Mesendoderm (in vitro differentiated cells): Measurements from ENCODE around the gene COX4I2.
A peak's percentile ranks its signal among the peaks of the same experiment; 100 is the strongest.

Source experiments
- DNase-seq: peaks from one replicate; pipeline ENCODE4 v3.0.0; 2013
- H2AK5ac ChIP-seq: 2 replicates; pipeline ENCODE4 v1.6.1; 2013; ENCODE audit warnings: low read length, inconsistent platforms
- H2BK120ac ChIP-seq: 2 replicates; pipeline ENCODE4 v1.6.1; 2013; ENCODE audit warnings: low read depth, mild to moderate bottlenecking, low read length, moderate library complexity, mixed read lengths
- H2BK15ac ChIP-seq: replicated peaks from 2 replicates; pipeline ENCODE4 v1.6.1; 2013; ENCODE audit warnings: low read depth, mild to moderate bottlenecking, moderate library complexity
- H2BK5ac ChIP-seq: 2 replicates; pipeline ENCODE4 v1.6.1; 2013; ENCODE audit warnings: low read length, inconsistent platforms
- H3K18ac ChIP-seq: 2 replicates; pipeline ENCODE4 v1.6.1; 2013; ENCODE audit warnings: mild to moderate bottlenecking, low read length, mixed read lengths
- H3K23ac ChIP-seq: one replicate; pipeline ENCODE4 v1.6.1; 2013; ENCODE audit warnings: low read length
- H3K27ac ChIP-seq: 2 replicates; pipeline ENCODE4 v1.5.1; 2013; ENCODE audit warnings: low read depth, mild to moderate bottlenecking, inconsistent platforms, low read length, moderate library complexity
- H3K27me3 ChIP-seq: 2 replicates; pipeline ENCODE4 v1.6.1; 2013; ENCODE audit warnings: low read length, control low read depth, mild to moderate bottlenecking, inconsistent platforms; ENCODE audit not compliant: insufficient read depth, poor library complexity
- H3K36me3 ChIP-seq: 2 replicates; pipeline ENCODE4 v1.6.1; 2013; ENCODE audit warnings: low read length, inconsistent platforms; ENCODE audit not compliant: control insufficient read depth, insufficient read depth
- H3K4ac ChIP-seq: one replicate; pipeline ENCODE4 v1.6.1; 2013; ENCODE audit warnings: low read depth, mild to moderate bottlenecking, low read length, moderate library complexity
- H3K4me1 ChIP-seq: 2 replicates; pipeline ENCODE4 v1.6.1; 2013; ENCODE audit warnings: low read depth, low read length, inconsistent platforms; ENCODE audit not compliant: control insufficient read depth
- H3K4me2 ChIP-seq: 2 replicates; pipeline ENCODE4 v1.6.1; 2013; ENCODE audit warnings: low read length
- H3K4me3 ChIP-seq: 2 replicates; pipeline ENCODE4 v1.5.1; 2013; ENCODE audit warnings: mild to moderate bottlenecking, low read length
- H3K56ac ChIP-seq: one replicate; pipeline ENCODE4 v1.6.1; 2013; ENCODE audit warnings: low read length
- H3K79me1 ChIP-seq: 2 replicates; pipeline ENCODE4 v1.6.1; 2013; ENCODE audit warnings: low read length, inconsistent platforms
- H3K79me2 ChIP-seq: 2 replicates; pipeline ENCODE4 v1.6.1; 2013; ENCODE audit warnings: mild to moderate bottlenecking, low read length; ENCODE audit not compliant: control insufficient read depth, insufficient read depth
- H3K9ac ChIP-seq: 2 replicates; pipeline ENCODE4 v1.6.1; 2013; ENCODE audit warnings: low read length, inconsistent platforms
- H4K5ac ChIP-seq: one replicate; pipeline ENCODE4 v1.6.1; 2013; ENCODE audit warnings: low read length
- H4K8ac ChIP-seq: one replicate; pipeline ENCODE4 v1.6.1; 2013; ENCODE audit warnings: low read depth, mild to moderate bottlenecking, control low read depth, low read length, moderate library complexity
- WGBS: extraction: QIAGEN DNeasy Blood & Tissue Kit; methylation state at CpG from one replicate; pipeline ENCODE4 v1.1.7; 2013; ENCODE audit warnings: low lambda C conversion rate, missing lambda C conversion rate; ENCODE audit not compliant: insufficient coverage; ENCODE audit errors: extremely low coverage; 5-methylcytosine and 5-hydroxymethylcytosine counted together

The COX4I2 gene

GRCh38 chr20:31689141-31689540 lies 51.4 kb downstream of the COX4I2 start:
- H2AK5ac ChIP-seq = no peak overlapping the region
- H4K8ac ChIP-seq = no peak overlapping the region
- no peaks in the 10 kb centered on the region for H3K36me3 ChIP-seq
- no peak overlapping the region for H3K23ac ChIP-seq
- peaks cover 3% of the 10 kb centered on the region for H3K4me1 ChIP-seq
- H3K4ac ChIP-seq = peak overlapping the region; percentile 44
- no peaks in the 10 kb centered on the region for H3K79me2 ChIP-seq
- no peak overlapping the region for H3K4me3 ChIP-seq
- DNase-seq = no peak
- H2BK15ac ChIP-seq = no peak overlapping the region
- no peak overlapping the region for H3K56ac ChIP-seq
- H3K27ac ChIP-seq = no peak overlapping the region
- no peak overlapping the region for H2BK5ac ChIP-seq
- H3K18ac ChIP-seq = no peak overlapping the region
- no peak overlapping the region for H4K5ac ChIP-seq
- H3K9ac ChIP-seq = no peak overlapping the region
- H3K4me2 ChIP-seq = no peak overlapping the region
- H3K27me3 ChIP-seq = no peaks in the 10 kb centered on the region
- WGBS = no CpG with 5 or more reads among the region's 5 CpGs
- no peaks in the 10 kb centered on the region for H3K79me1 ChIP-seq
- no peak overlapping the region for H2BK120ac ChIP-seq

GRCh38 chr20:31690124-31690666 lies 52.5 kb downstream of the COX4I2 start:
- no peaks in the 10 kb centered on the region for H3K36me3 ChIP-seq
- no peak overlapping the region for H3K56ac ChIP-seq
- no peak overlapping the region for H3K27ac ChIP-seq
- H3K4me2 ChIP-seq = no peak overlapping the region
- DNase-seq = no peak
- H3K9ac ChIP-seq = no peak overlapping the region
- H3K4me1 ChIP-seq = peaks cover 11% of the 10 kb centered on the region
- H3K18ac ChIP-seq = no peak overlapping the region
- no peak overlapping the region for H2BK5ac ChIP-seq
- H2BK120ac ChIP-seq = no peak overlapping the region
- H3K79me1 ChIP-seq = peaks cover 2% of the 10 kb centered on the region
- no peak overlapping the region for H3K4me3 ChIP-seq
- H3K27me3 ChIP-seq = no peaks in the 10 kb centered on the region
- no peaks in the 10 kb centered on the region for H3K79me2 ChIP-seq
- H3K23ac ChIP-seq = no peak overlapping the region
- no CpG with 5 or more reads among the region's 3 CpGs for WGBS
- H4K8ac ChIP-seq = no peak overlapping the region
- no peak overlapping the region for H4K5ac ChIP-seq
- no peak overlapping the region for H2AK5ac ChIP-seq
- no peak overlapping the region for H3K4ac ChIP-seq
- no peak overlapping the region for H2BK15ac ChIP-seq

- no peaks in the 10 kb centered on the region for H3K36me3 ChIP-seq
- no CpG with 5 or more reads among the region's 1 CpG for WGBS
- no peak overlapping the region for H3K4me2 ChIP-seq
Observed at GRCh38 chr20:31691646-31692275, 54.0 kb downstream of the COX4I2 start.

GRCh38 chr20:31693402-31693801 lies 55.7 kb downstream of the COX4I2 start:
- peaks cover 12% of the 10 kb centered on the region for H3K4me1 ChIP-seq
- WGBS = no CpG with 5 or more reads among the region's 6 CpGs

More at GRCh38 chr20:31691646-31692275, 54.0 kb downstream of the COX4I2 start:
- Histone ChIP-seq H2BK15ac (no peak overlapping the region), H3K27me3 (no peaks in the 10 kb centered on the region), H4K5ac (no peak overlapping the region), H3K27ac (peak overlapping the region; percentile 9), H3K9ac (no peak overlapping the region), H3K4me3 (no peak overlapping the region), H2BK120ac (no peak overlapping the region), H3K79me1 (peaks cover 6% of the 10 kb centered on the region), H3K56ac (no peak overlapping the region), H2AK5ac (no peak overlapping the region), H3K23ac (no peak overlapping the region), H3K79me2 (no peaks in the 10 kb centered on the region), H2BK5ac (no peak overlapping the region), H3K18ac (no peak overlapping the region), H4K8ac (no peak overlapping the region), H3K4me1 (peaks cover 12% of the 10 kb centered on the region), H3K4ac (no peak overlapping the region)
- DNase-seq = peak; percentile 43

GRCh38 chr20:31693987-31694661 lies 56.4 kb downstream of the COX4I2 start:
- Histone ChIP-seq H4K5ac (no peak overlapping the region), H3K4me3 (no peak overlapping the region), H3K4me2 (no peak overlapping the region), H2BK120ac (no peak overlapping the region), H3K36me3 (no peaks in the 10 kb centered on the region), H3K79me2 (no peaks in the 10 kb centered on the region), H3K4me1 (peaks cover 12% of the 10 kb centered on the region), H3K4ac (no peak overlapping the region), H2BK15ac (no peak overlapping the region), H2BK5ac (peak overlapping the region; percentile 65), H3K56ac (peak overlapping the region; percentile 47), H4K8ac (no peak overlapping the region), H3K27ac (peak overlapping the region; percentile 52), H3K9ac (no peak overlapping the region), H3K18ac (no peak overlapping the region), H3K23ac (no peak overlapping the region), H3K27me3 (no peaks in the 10 kb centered on the region), H2AK5ac (no peak overlapping the region), H3K79me1 (peaks cover 6% of the 10 kb centered on the region)
- WGBS = no CpG with 5 or more reads among the region's 4 CpGs
- peak; percentile 62 for DNase-seq

More at GRCh38 chr20:31693402-31693801, 55.7 kb downstream of the COX4I2 start:
- Histone ChIP-seq H2AK5ac (no peak overlapping the region), H3K4ac (no peak overlapping the region), H3K27ac (no peak overlapping the region), H3K4me3 (no peak overlapping the region), H3K56ac (no peak overlapping the region), H2BK120ac (no peak overlapping the region), H3K79me1 (peaks cover 6% of the 10 kb centered on the region), H3K79me2 (no peaks in the 10 kb centered on the region), H4K5ac (no peak overlapping the region), H2BK5ac (no peak overlapping the region), H3K27me3 (no peaks in the 10 kb centered on the region), H3K4me2 (no peak overlapping the region), H4K8ac (no peak overlapping the region), H3K36me3 (no peaks in the 10 kb centered on the region), H3K23ac (no peak overlapping the region), H3K9ac (no peak overlapping the region), H3K18ac (peak overlapping the region; percentile 61), H2BK15ac (no peak overlapping the region)
- DNase-seq = no peak
